HepG2 (cell line): ENCODE data around the gene TACC3. TPM values are rescaled to one million over a fixed set of nuclear protein-coding genes. Genes with fewer than 3 reads are reported as not detected.

Source experiments
- AGO2 ChIP-seq: fragments of 200-400 bp; formaldehyde crosslinking; optimal IDR thresholded peaks from 2 replicates; pipeline ENCODE3; 2017; ENCODE audit warnings: mild to moderate bottlenecking, low read depth, low read length, moderate library complexity
- BCLAF1 ChIP-seq: fragments of 450-650 bp; IDR thresholded peaks from 2 replicates; pipeline ENCODE4 v1.6.1; 2017; ENCODE audit warnings: mild to moderate bottlenecking
- CBX2 ChIP-seq, 2 experiments: fragments of 200-600 bp in 1 of 2; sonication (generic); formaldehyde crosslinking in 1 of 2; IDR thresholded peaks; 2 replicates each; pipeline versions ENCODE4 v1.7.0 to v1.8.1; 2018 to 2022; ENCODE audit warnings: low read depth in 2 of 2, low read length in 1 of 2, mild to moderate bottlenecking in 1 of 2, missing genetic modification reagents in 1 of 2
- CTCF ChIP-seq: sonication (generic); formaldehyde crosslinking; IDR thresholded peaks from 2 replicates; pipeline ENCODE4 v1.5.0; 2020; ENCODE audit warnings: mild to moderate bottlenecking, missing genetic modification reagents, moderate library complexity
- DR1 ChIP-seq: sonication (generic); formaldehyde crosslinking; IDR thresholded peaks from 2 replicates; pipeline ENCODE4 v1.8.0; 2021; ENCODE audit warnings: mild to moderate bottlenecking, missing genetic modification reagents, inconsistent platforms
- FOSL1 ChIP-seq: sonication (generic); formaldehyde crosslinking; IDR thresholded peaks from 2 replicates; pipeline ENCODE4 v1.9.0; 2021; ENCODE audit warnings: missing genetic modification reagents, borderline replicate concordance
- FOXA3 ChIP-seq: IDR thresholded peaks from 2 replicates; pipeline ENCODE4 v1.6.1; 2016; ENCODE audit warnings: missing genetic modification reagents, missing compliant biosample characterization
- GFI1 ChIP-seq: sonication (generic); formaldehyde crosslinking; IDR thresholded peaks from 2 replicates; pipeline ENCODE4 v1.5.0; 2020; ENCODE audit warnings: missing genetic modification reagents, mild to moderate bottlenecking, borderline replicate concordance
- HOXA3 ChIP-seq: sonication (generic); formaldehyde crosslinking; IDR thresholded peaks from 2 replicates; pipeline ENCODE4 v1.5.0; 2020; ENCODE audit warnings: missing genetic modification reagents
- NCOA2 ChIP-seq: sonication (generic); formaldehyde crosslinking; IDR thresholded peaks from 2 replicates; pipeline ENCODE4 v1.8.0; 2022; ENCODE audit warnings: inconsistent platforms
- NFE2L1 ChIP-seq: sonication (generic); formaldehyde crosslinking; IDR thresholded peaks from 2 replicates; pipeline ENCODE4 v1.4.0; 2020; ENCODE audit warnings: missing genetic modification reagents, mild to moderate bottlenecking, borderline replicate concordance
- RXRB ChIP-seq: IDR thresholded peaks from 2 replicates; pipeline ENCODE4 v1.6.1; 2016; ENCODE audit warnings: borderline replicate concordance, missing genetic modification reagents, missing compliant biosample characterization
- SUZ12 ChIP-seq: fragments of 150-350 bp; IDR thresholded peaks from 2 replicates; pipeline ENCODE4 v1.6.1; 2014; ENCODE audit warnings: low read depth, low read length
- TBP ChIP-seq: sonication (generic); formaldehyde crosslinking; IDR thresholded peaks from 2 replicates; pipeline ENCODE4 v1.5.0; 2020; ENCODE audit warnings: missing genetic modification reagents
- TFAP4 ChIP-seq: sonication (generic); IDR thresholded peaks from 2 replicates; pipeline ENCODE4 v1.6.1; 2016; ENCODE audit warnings: low read depth, borderline replicate concordance
- YEATS4 ChIP-seq: sonication (generic); formaldehyde crosslinking; IDR thresholded peaks from 2 replicates; pipeline ENCODE4 v1.4.0; 2020; ENCODE audit warnings: missing genetic modification reagents, borderline replicate concordance
- ZBTB7B ChIP-seq: sonication (generic); formaldehyde crosslinking; IDR thresholded peaks from 2 replicates; pipeline ENCODE4 v1.4.0; 2020; ENCODE audit warnings: missing genetic modification reagents
- ZFP36L1 ChIP-seq: sonication (generic); formaldehyde crosslinking; IDR thresholded peaks from 2 replicates; pipeline ENCODE4 v1.8.0; 2022; ENCODE audit warnings: mild to moderate bottlenecking, missing genetic modification reagents, moderate library complexity
- ZFP36L2 ChIP-seq: sonication (generic); formaldehyde crosslinking; IDR thresholded peaks from 2 replicates; pipeline ENCODE4 v1.4.0; 2020; ENCODE audit warnings: missing genetic modification reagents
- ZHX1 ChIP-seq: sonication (generic); formaldehyde crosslinking; IDR thresholded peaks from 2 replicates; pipeline ENCODE4 v1.8.1; 2022; ENCODE audit warnings: low read depth, mild to moderate bottlenecking, missing genetic modification reagents
- ZNF124 ChIP-seq: sonication (generic); formaldehyde crosslinking; IDR thresholded peaks from 2 replicates; pipeline ENCODE4 v1.4.0; 2020; ENCODE audit warnings: missing genetic modification reagents
- ZNF337 ChIP-seq: sonication (generic); formaldehyde crosslinking; IDR thresholded peaks from 2 replicates; pipeline ENCODE4 v1.5.1; 2020; ENCODE audit warnings: missing genetic modification reagents, low read depth, mild to moderate bottlenecking, borderline replicate concordance
- polyA plus RNA-seq, 8 experiments: library from polyadenylated mRNA; depleted of rRNA in 3 of 8; stranded (reverse) in 7 of 8; unstranded in 1 of 8; fragments of >200 nt; fragmentation: Illumina TruSeq in 4 of 8; extraction: Trizol in 4 of 8; gene quantifications; 2 replicates each; pipeline versions ENCODE4 v1.2.1 to v1.2.3, GENCODE V29; 2011 to 2016; ENCODE audit warnings: low read depth in 4 of 8, missing spikeins in 1 of 8, mixed read lengths in 1 of 8; ENCODE audit not compliant: insufficient read depth in 1 of 8
- total RNA-seq, 5 experiments: library from RNA; depleted of rRNA; stranded (reverse); fragments of >200 nt; fragmentation: Illumina TruSeq; extraction: Trizol; gene quantifications; 2 replicates each; pipeline ENCODE4 v1.2.3, GENCODE V29; 2016; ENCODE audit warnings: low read depth in 1 of 5

TACC3 gene
- total and polyA plus RNA-seq, 2 of the 13 experiments (the other 11 are each of a cell fraction or from before 2014, with no cell fraction given), result 20.3 to 21.2 TPM

- TF ChIP-seq ZFP36L1 (CRISPR knock-in tag), result no peak
- no peak for TF ChIP-seq CBX2 (IDR thresholded peaks at IDR 0.05; ENCODE audit: low read depth, low read length)
- 0 out of 2 replicates have a peak, but pooled peaks have one; percentile 42 for TF ChIP-seq CBX2 (CRISPR knock-in tag; IDR thresholded peaks at IDR 0.05; ENCODE audit: low read depth)
- TF ChIP-seq ZHX1 (CRISPR knock-in tag), result no peak
- no peak for TF ChIP-seq DR1 (CRISPR knock-in tag)
- no peak for TF ChIP-seq NCOA2 (CRISPR knock-in tag)
- TF ChIP-seq RXRB (CRISPR knock-in tag), result peak; percentile 38; the same call in 1 of the 2 replicates
- peak; percentile 22; the same call in 1 of the 2 replicates for TF ChIP-seq ZNF124
- no peak for TF ChIP-seq ZFP36L2 (CRISPR knock-in tag)
- TF ChIP-seq AGO2, result peak; percentile 58
- no peak for TF ChIP-seq BCLAF1
- no peak for TF ChIP-seq SUZ12
- TF ChIP-seq GFI1, result no peak
- TF ChIP-seq TBP (CRISPR knock-in tag), result 0 out of 2 replicates have a peak, but pooled peaks have one; percentile 60
- TF ChIP-seq YEATS4 (CRISPR knock-in tag), result peak; percentile 41; the same call in 1 of the 2 replicates
- TF ChIP-seq NFE2L1 (CRISPR knock-in tag), result no peak
- no peak for TF ChIP-seq FOXA3
- TF ChIP-seq CTCF (CRISPR knock-in tag), result peak; percentile 68
- no peak for TF ChIP-seq TFAP4
- TF ChIP-seq FOSL1 (CRISPR knock-in tag), result no peak
- TF ChIP-seq ZBTB7B (CRISPR knock-in tag), result peak; percentile 77; the same call in 1 of the 2 replicates
- TF ChIP-seq ZNF337 (CRISPR knock-in tag), result no peak
- peak; percentile 10; the same call in 1 of the 2 replicates for TF ChIP-seq HOXA3 (CRISPR knock-in tag)
Observed at GRCh38 chr4:1752284-1753041, 31.1 kb downstream of the TACC3 start (continued).
